ENCODE data around the gene UVRAG. TPM values are rescaled to one million over a fixed set of nuclear protein-coding genes. Genes with fewer than 3 reads are reported as not detected.

UVRAG gene
- total RNA-seq, 4 donors from 2014 or later, result 16.6 to 22.1 (median 19.3) TPM

- H3K4me3 ChIP-seq, result no peak overlapping the region
- ATAC-seq (no peak), DNase-seq (no peak)
- no peaks in the 10 kb centered on the region for H3K9me3 ChIP-seq
- peaks cover 7 to 20% of the 10 kb centered on the region in 2 donors for H3K4me1 ChIP-seq
- H3K36me3 ChIP-seq, result no peaks in the 10 kb centered on the region
- in situ Hi-C loops (cut with MboI; ENCODE audit: low sequenced_read_pairs in 4 of 4) (loop anchor here in 2 of 4 donors (10.0 to 25.0 kb wide), 2 partner anchors 353 to 371 kb away; no protein-coding TSS in a partner anchor), intact Hi-C loops (cut with DNase I; ENCODE audit: low total_unique reads) (no loop called here)
- H3K27me3 ChIP-seq, result no peaks in the 10 kb centered on the region
- no peak overlapping the region for H3K27ac ChIP-seq
- no peak for TF ChIP-seq CTCF (IDR thresholded peaks at IDR 0.05 in 4 of 5, conservative IDR thresholded peaks at IDR 0.05 in 1 of 5)
- TF ChIP-seq POLR2A (IDR thresholded peaks at IDR 0.05), result no peak
These were observed 342.9 kb downstream of the UVRAG start for GRCh38 chr11:76157891-76158290.

- intact Hi-C loops (cut with DNase I; ENCODE audit: low total_unique reads), result no loop called here
- no peak for DNase-seq
- no peak for ATAC-seq
These were observed 343.6 kb downstream of the UVRAG start for GRCh38 chr11:76158394-76159302.

GRCh38 chr11:76159303-76159937, 344.4 kb downstream of the UVRAG start:
- DNase-seq, result no peak
- no peak overlapping the region for H3K4me3 ChIP-seq
- H3K27ac ChIP-seq, result no peak overlapping the region
- in situ Hi-C loops (cut with MboI; ENCODE audit: low sequenced_read_pairs in 4 of 4), result loop anchor here in 2 of 4 donors (10.0 to 25.0 kb wide), 2 partner anchors 355 to 372 kb away; no protein-coding TSS in a partner anchor
- no peaks in the 10 kb centered on the region for H3K36me3 ChIP-seq
- no peak for ATAC-seq
- TF ChIP-seq CTCF (IDR thresholded peaks at IDR 0.05 in 4 of 5, conservative IDR thresholded peaks at IDR 0.05 in 1 of 5) (no peak), POLR2A (IDR thresholded peaks at IDR 0.05) (no peak)
- no peaks in the 10 kb centered on the region for H3K27me3 ChIP-seq
- peaks cover 7 to 16% of the 10 kb centered on the region in 2 donors for H3K4me1 ChIP-seq
- no peaks in the 10 kb centered on the region for H3K9me3 ChIP-seq
- intact Hi-C loops (cut with DNase I; ENCODE audit: low total_unique reads), result no loop called here

More at GRCh38 chr11:76158394-76159302, 343.6 kb downstream of the UVRAG start:
- H3K4me3 ChIP-seq, result no peak overlapping the region
- peaks cover 7 to 16% of the 10 kb centered on the region in 2 donors for H3K4me1 ChIP-seq
- H3K27me3 ChIP-seq, result no peaks in the 10 kb centered on the region
- TF ChIP-seq POLR2A (IDR thresholded peaks at IDR 0.05) (no peak), CTCF (IDR thresholded peaks at IDR 0.05 in 4 of 5, conservative IDR thresholded peaks at IDR 0.05 in 1 of 5) (no peak)
- H3K9me3 ChIP-seq, result no peaks in the 10 kb centered on the region
- no peaks in the 10 kb centered on the region for H3K36me3 ChIP-seq
- no peak overlapping the region for H3K27ac ChIP-seq
- in situ Hi-C loops (cut with MboI; ENCODE audit: low sequenced_read_pairs in 4 of 4), result loop anchor here in 2 of 4 donors (10.0 to 25.0 kb wide), 2 partner anchors 354 to 371 kb away; no protein-coding TSS in a partner anchor

- Histone ChIP-seq H3K9me3 (no peaks in the 10 kb centered on the region), H3K4me1 (peaks cover 7 to 16% of the 10 kb centered on the region in 2 donors), H3K4me3 (no peak overlapping the region), H3K27me3 (no peaks in the 10 kb centered on the region), H3K27ac (no peak overlapping the region), H3K36me3 (no peaks in the 10 kb centered on the region)
- in situ Hi-C loops (cut with MboI; ENCODE audit: low sequenced_read_pairs in 4 of 4) (loop anchor here in 2 of 4 donors (10.0 to 25.0 kb wide), 2 partner anchors 355 to 373 kb away; no protein-coding TSS in a partner anchor), intact Hi-C loops (cut with DNase I; ENCODE audit: low total_unique reads) (no loop called here)
- ATAC-seq (no peak), DNase-seq (no peak)
- TF ChIP-seq CTCF (IDR thresholded peaks at IDR 0.05 in 4 of 5, conservative IDR thresholded peaks at IDR 0.05 in 1 of 5), result no peak
- TF ChIP-seq POLR2A (IDR thresholded peaks at IDR 0.05), result no peak
These were observed 345.1 kb downstream of the UVRAG start for GRCh38 chr11:76159983-76160661.

Data from gastrocnemius medialis (tissue), 4 donors.